ENCODE results near the gene OCSTAMP. TPM values are rescaled to one million over a fixed set of nuclear protein-coding genes. Genes with fewer than 3 reads are reported as not detected.

Gene OCSTAMP, protein sequence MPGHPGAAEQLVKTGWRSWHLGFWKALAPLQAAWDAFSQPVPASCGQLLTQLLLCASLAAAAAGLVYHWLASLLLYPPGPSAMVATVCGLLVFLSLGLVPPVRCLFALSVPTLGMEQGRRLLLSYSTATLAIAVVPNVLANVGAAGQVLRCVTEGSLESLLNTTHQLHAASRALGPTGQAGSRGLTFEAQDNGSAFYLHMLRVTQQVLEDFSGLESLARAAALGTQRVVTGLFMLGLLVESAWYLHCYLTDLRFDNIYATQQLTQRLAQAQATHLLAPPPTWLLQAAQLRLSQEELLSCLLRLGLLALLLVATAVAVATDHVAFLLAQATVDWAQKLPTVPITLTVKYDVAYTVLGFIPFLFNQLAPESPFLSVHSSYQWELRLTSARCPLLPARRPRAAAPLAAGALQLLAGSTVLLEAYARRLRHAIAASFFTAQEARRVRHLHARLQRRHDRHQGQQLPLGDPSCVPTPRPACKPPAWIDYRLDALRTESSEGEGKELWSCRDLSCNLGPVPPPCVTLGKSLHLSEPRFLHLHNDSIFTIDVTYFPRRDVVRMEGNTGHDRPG
- not detected in 2 replicates for total RNA-seq

DNA sequence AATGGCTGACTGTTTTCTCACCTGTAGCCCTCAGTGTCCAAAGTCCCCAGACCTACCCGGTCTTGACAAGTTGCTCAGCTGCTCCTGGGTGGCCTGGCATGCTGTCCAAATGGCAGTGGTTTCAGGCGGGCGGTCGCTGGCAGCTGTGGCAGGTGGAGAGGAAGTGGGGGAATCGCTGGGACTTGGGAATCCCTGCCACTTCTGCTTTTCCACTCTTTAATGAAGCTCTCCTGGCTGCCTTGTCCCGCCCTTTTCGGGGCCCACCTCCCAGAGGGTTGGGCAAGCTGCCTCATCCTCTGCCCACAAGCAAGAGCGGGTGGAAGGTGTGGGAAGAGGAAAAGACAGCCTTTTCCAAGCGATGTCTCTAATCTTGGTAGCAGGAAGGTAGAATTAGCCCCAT, at the start of gene OCSTAMP:
TSS of gene OCSTAMP (minus strand) at position 194 of the 400 bp plus-strand sequence. CDS start at position 100, 94 bp downstream.

DNA sequence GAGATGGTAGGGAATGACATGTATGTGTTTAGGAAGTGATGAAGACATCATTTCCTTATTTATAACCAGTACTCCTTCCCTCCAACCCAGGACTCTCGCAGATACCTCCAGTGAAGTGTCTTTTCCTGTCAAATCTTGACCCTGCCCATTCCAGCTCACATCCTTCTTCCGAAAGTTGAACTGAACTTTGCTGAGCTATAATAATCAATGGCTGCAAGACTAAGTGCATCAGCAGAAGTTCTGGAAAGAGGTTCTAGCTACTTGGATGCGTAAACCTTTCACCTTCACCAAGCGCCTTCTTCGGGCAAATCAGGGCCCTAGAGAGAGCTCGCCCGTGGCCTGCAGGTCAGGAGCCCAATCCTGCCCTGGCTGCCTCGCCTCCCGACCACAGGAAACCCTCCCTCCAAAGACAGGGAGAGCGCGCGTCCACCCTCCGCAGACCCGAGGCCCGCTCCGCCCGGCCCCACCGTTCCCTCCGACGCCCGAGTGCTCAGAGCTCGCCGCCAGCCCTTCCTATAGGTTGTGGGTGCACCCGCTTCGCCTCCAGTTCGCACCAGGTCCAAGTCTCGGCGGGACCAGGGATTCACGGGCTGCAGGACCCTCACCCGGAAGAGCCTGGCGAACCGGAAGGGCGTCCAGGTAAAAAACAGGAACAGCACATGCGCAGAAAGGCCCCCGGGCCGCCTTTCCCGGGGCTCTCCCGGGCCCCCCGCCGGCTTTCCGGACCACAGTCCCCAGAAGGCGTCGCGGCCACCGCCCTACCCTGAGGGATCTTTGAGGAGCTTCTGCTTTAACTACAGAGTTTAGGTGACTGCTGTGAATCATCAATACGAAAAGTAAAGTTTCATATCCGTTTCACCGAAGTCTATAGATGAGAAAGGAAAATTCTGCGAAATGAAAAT, 37.3 kb downstream of the OCSTAMP start, which contains the start of gene ZNF334:
TSS of gene ZNF334 (minus strand) at position 617 of the 902 bp plus-strand sequence. CDS start 1,457 bp downstream, outside the sequence.

Other genes starting within 250 kb of the OCSTAMP start
- not detected in 2 replicates for gene CDH22, start 242.2 kb downstream of the OCSTAMP start, total RNA-seq
- gene ELMO2, start 144.0 kb downstream of the OCSTAMP start, total RNA-seq, result 33.0 and 37.0 TPM in 2 replicates
- 2.7 and 2.8 TPM in 2 replicates for gene ZNF334, start 37.1 kb downstream of the OCSTAMP start, total RNA-seq
- gene SLC13A3, start 100.8 kb upstream of the OCSTAMP start, total RNA-seq, result 1.5 and 3.9 TPM in 2 replicates
- 12.1 and 15.7 TPM in 2 replicates for gene TP53RK, start 138.8 kb upstream of the OCSTAMP start, total RNA-seq
- gene SLC2A10, start 159.0 kb upstream of the OCSTAMP start, total RNA-seq, result 56.7 and 64.5 TPM in 2 replicates